ENCODE data around the gene MYH9. TPM values are rescaled to one million over a fixed set of nuclear protein-coding genes. Genes with fewer than 3 reads are reported as not detected.
A peak's percentile ranks its signal among the peaks of the same experiment; 100 is the strongest.

Gene MYH9
- polyA plus RNA-seq, 1 of the 3 experiments (the other 2 are of a cell fraction): 303 TPM

- TF ChIP-seq, protein P1, sequence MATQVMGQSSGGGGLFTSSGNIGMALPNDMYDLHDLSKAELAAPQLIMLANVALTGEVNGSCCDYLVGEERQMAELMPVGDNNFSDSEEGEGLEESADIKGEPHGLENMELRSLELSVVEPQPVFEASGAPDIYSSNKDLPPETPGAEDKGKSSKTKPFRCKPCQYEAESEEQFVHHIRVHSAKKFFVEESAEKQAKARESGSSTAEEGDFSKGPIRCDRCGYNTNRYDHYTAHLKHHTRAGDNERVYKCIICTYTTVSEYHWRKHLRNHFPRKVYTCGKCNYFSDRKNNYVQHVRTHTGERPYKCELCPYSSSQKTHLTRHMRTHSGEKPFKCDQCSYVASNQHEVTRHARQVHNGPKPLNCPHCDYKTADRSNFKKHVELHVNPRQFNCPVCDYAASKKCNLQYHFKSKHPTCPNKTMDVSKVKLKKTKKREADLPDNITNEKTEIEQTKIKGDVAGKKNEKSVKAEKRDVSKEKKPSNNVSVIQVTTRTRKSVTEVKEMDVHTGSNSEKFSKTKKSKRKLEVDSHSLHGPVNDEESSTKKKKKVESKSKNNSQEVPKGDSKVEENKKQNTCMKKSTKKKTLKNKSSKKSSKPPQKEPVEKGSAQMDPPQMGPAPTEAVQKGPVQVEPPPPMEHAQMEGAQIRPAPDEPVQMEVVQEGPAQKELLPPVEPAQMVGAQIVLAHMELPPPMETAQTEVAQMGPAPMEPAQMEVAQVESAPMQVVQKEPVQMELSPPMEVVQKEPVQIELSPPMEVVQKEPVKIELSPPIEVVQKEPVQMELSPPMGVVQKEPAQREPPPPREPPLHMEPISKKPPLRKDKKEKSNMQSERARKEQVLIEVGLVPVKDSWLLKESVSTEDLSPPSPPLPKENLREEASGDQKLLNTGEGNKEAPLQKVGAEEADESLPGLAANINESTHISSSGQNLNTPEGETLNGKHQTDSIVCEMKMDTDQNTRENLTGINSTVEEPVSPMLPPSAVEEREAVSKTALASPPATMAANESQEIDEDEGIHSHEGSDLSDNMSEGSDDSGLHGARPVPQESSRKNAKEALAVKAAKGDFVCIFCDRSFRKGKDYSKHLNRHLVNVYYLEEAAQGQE (IDR thresholded peaks at IDR 0.05; ENCODE audit: low read depth, low read length): no peak
- TF ChIP-seq TEAD4 (IDR thresholded peaks at IDR 0.05; ENCODE audit: borderline replicate concordance, insufficient read depth): no peak
Observed at GRCh38 chr22:36302439-36303114, 85.2 kb downstream of the MYH9 start (continued).

DNA sequence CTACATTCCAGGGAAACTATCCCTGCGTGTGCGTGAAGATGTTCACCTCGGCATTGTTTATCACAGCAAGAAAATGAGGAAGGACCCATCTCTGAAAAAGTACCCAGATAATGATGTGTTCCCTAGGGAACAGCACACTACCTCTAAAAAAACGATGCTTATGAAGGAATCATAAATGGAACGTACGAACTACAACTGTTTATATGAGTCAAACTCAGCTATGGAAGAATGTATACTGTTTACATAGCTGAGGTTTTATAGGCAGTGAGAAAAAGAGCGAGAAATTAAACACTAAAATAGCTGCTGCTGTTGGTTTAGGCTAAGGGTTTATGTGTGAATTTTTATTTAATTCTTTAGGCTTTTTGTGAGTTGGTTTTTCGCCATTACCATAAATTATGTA, 85.9 kb downstream of the MYH9 start:
- no peak overlapping the region for H3K4me2 ChIP-seq
- H3K4me1 ChIP-seq (ENCODE audit: control insufficient read depth in 1 of 2, insufficient read depth in 2 of 2, low read depth in 1 of 2, low read length in 1 of 2): no peaks in the 10 kb centered on the region
- H3K9ac ChIP-seq: no peak overlapping the region
- H3K27me3 ChIP-seq (ENCODE audit: insufficient read depth): no peaks in the 10 kb centered on the region
- ChIA-PET CTCF (interaction anchor here (0.8 to 13.6 kb wide), 32 partner anchors 8 to 190 kb away, joined by 3 to 329 read pairs (median 6); partner anchors contain the start of gene TXN2), POLR2A (no interaction called here)
- H3K79me2 ChIP-seq (ENCODE audit: insufficient read depth): peaks cover 94% of the 10 kb centered on the region
- H3K9me3 ChIP-seq: no peaks in the 10 kb centered on the region
- 85% methylated on average over 8 of the region's 8 CpGs for WGBS (ENCODE audit: low lambda C conversion rate)
- DNase-seq: no peak
- no peaks in the 10 kb centered on the region for H3K9me2 ChIP-seq
- H4K20me1 ChIP-seq (ENCODE audit: insufficient read depth): peaks cover 82% of the 10 kb centered on the region
- peak overlapping the region in 1 of 2 experiments; percentile 4; a peak in 2 of 4 replicates for H3K27ac ChIP-seq (ENCODE audit: low read depth in 2 of 2, low read length in 1 of 2)
- H2AFZ ChIP-seq (ENCODE audit: low read depth): no peak overlapping the region
- H3K36me3 ChIP-seq (replicated peaks in 1 of 2; ENCODE audit: control insufficient read depth in 1 of 2, insufficient read depth in 2 of 2, low read length in 1 of 2): peaks cover 84 to 93% of the 10 kb centered on the region in 2 experiments
- H3F3A ChIP-seq (replicated peaks; ENCODE audit: insufficient read depth): peaks cover 64% of the 10 kb centered on the region
- no peak overlapping the region for H3K4me3 ChIP-seq (ENCODE audit: low read depth in 2 of 2, low read length in 1 of 2)
- TF ChIP-seq MAX (IDR thresholded peaks at IDR 0.05; ENCODE audit: low read depth) (no peak), RAD21 (IDR thresholded peaks at IDR 0.05; ENCODE audit: low read length) (no peak), CHD2 (IDR thresholded peaks at IDR 0.05; ENCODE audit: low read length, partially characterized antibody) (no peak), FOXM1 (IDR thresholded peaks at IDR 0.05; ENCODE audit: low read depth) (no peak), CTCF (IDR thresholded peaks at IDR 0.05) (no peak), SMC3 (IDR thresholded peaks at IDR 0.05; ENCODE audit: low read depth, low read length) (no peak), ELF1 (IDR thresholded peaks at IDR 0.05) (no peak), NRF1 (IDR thresholded peaks at IDR 0.05; ENCODE audit: low read depth, low read length) (no peak), RFX5 (IDR thresholded peaks at IDR 0.05; ENCODE audit: low read length) (no peak)
- TF ChIP-seq, protein P2, sequence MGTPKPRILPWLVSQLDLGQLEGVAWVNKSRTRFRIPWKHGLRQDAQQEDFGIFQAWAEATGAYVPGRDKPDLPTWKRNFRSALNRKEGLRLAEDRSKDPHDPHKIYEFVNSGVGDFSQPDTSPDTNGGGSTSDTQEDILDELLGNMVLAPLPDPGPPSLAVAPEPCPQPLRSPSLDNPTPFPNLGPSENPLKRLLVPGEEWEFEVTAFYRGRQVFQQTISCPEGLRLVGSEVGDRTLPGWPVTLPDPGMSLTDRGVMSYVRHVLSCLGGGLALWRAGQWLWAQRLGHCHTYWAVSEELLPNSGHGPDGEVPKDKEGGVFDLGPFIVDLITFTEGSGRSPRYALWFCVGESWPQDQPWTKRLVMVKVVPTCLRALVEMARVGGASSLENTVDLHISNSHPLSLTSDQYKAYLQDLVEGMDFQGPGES (IDR thresholded peaks at IDR 0.05; ENCODE audit: low read depth, low read length): no peak
- TF ChIP-seq, protein P1 (IDR thresholded peaks at IDR 0.05; ENCODE audit: low read depth, low read length): no peak
- TF ChIP-seq, protein P3, sequence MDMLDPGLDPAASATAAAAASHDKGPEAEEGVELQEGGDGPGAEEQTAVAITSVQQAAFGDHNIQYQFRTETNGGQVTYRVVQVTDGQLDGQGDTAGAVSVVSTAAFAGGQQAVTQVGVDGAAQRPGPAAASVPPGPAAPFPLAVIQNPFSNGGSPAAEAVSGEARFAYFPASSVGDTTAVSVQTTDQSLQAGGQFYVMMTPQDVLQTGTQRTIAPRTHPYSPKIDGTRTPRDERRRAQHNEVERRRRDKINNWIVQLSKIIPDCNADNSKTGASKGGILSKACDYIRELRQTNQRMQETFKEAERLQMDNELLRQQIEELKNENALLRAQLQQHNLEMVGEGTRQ (IDR thresholded peaks at IDR 0.05; ENCODE audit: borderline replicate concordance, low read depth, low read length): no peak
- TF ChIP-seq, protein P4, sequence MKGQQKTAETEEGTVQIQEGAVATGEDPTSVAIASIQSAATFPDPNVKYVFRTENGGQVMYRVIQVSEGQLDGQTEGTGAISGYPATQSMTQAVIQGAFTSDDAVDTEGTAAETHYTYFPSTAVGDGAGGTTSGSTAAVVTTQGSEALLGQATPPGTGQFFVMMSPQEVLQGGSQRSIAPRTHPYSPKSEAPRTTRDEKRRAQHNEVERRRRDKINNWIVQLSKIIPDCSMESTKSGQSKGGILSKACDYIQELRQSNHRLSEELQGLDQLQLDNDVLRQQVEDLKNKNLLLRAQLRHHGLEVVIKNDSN (IDR thresholded peaks at IDR 0.05; ENCODE audit: borderline replicate concordance, low read depth): no peak

Data from SK-N-SH (cell line).